IMR-90 (cell line): ENCODE results near the gene OR10W1. TPM values are rescaled to one million over a fixed set of nuclear protein-coding genes. Genes with fewer than 3 reads are reported as not detected.

Source experiments
- ATAC-seq: fragments of 200-7000 bp; cut with Tn5 transposase; 2 replicates; pipeline ENCODE4 v1.9.1; 2020; ENCODE audit warnings: low read depth, mild to moderate bottlenecking, moderate library complexity
- BruUV-seq: library from RNA; stranded (reverse); fragments of 400-500 nt; replicated peaks from 2 replicates; lab custom pipeline; 2021; lab: Mats Ljungman, UMichigan
- CTCF ChIA-PET: fragments of 300-600 bp; formaldehyde crosslinking; extraction: SDS; loops from one replicate; lab custom pipeline; 2021; ENCODE audit warnings: antibody characterized with exemption; lab: Yijun Ruan, JAX
- POLR2A ChIA-PET: fragments of 300-600 bp; sonication (Branson Sonifier 250); formaldehyde crosslinking; loops from one replicate; lab custom pipeline; 2022; ENCODE audit warnings: antibody characterized with exemption; ENCODE audit not compliant: unreplicated experiment; lab: Charles Lee
- DNase-seq: peaks from one replicate; pipeline ENCODE4 v3.0.0; 2013
- H2AFZ ChIP-seq: replicated peaks from 2 replicates; pipeline ENCODE3; 2013; ENCODE audit warnings: low read length, mild to moderate bottlenecking; ENCODE audit not compliant: poor library complexity
- H2AK5ac ChIP-seq: 2 replicates; pipeline ENCODE4 v1.6.1; 2013; ENCODE audit warnings: low read depth, low read length, inconsistent platforms
- H2AK9ac ChIP-seq: replicated peaks from 2 replicates; pipeline ENCODE3; 2013; ENCODE audit warnings: mild to moderate bottlenecking, low read depth, low read length, moderate library complexity; ENCODE audit not compliant: poor library complexity
- H2BK120ac ChIP-seq: 2 replicates; pipeline ENCODE4 v1.6.1; 2013; ENCODE audit warnings: low read depth, low read length, inconsistent platforms
- H2BK15ac ChIP-seq: 3 replicates; pipeline ENCODE4 v1.6.1; 2013; ENCODE audit warnings: low read depth, low read length, inconsistent platforms
- H2BK20ac ChIP-seq: 2 replicates; pipeline ENCODE4 v1.6.1; 2013; ENCODE audit warnings: low read depth, mild to moderate bottlenecking, inconsistent platforms, low read length, moderate library complexity
- H2BK5ac ChIP-seq: 2 replicates; pipeline ENCODE4 v1.6.1; 2013; ENCODE audit warnings: mild to moderate bottlenecking, low read depth, low read length, inconsistent platforms; ENCODE audit not compliant: poor library complexity, severe bottlenecking
- H3K14ac ChIP-seq: replicated peaks from 2 replicates; pipeline ENCODE4 v1.6.1; 2013; ENCODE audit warnings: low read depth, low read length, inconsistent platforms
- H3K18ac ChIP-seq: 2 replicates; pipeline ENCODE4 v1.6.1; 2013; ENCODE audit warnings: low read depth, low read length, control low read depth
- H3K23ac ChIP-seq: 2 replicates; pipeline ENCODE4 v1.6.1; 2013; ENCODE audit warnings: low read depth, low read length, inconsistent platforms
- H3K27ac ChIP-seq: 2 replicates; pipeline ENCODE4 v1.5.1; 2013; ENCODE audit warnings: mild to moderate bottlenecking, control low read depth, low read length; ENCODE audit not compliant: insufficient read depth
- H3K27me3 ChIP-seq: 2 replicates; pipeline ENCODE4 v1.6.1; 2013; ENCODE audit warnings: low read length; ENCODE audit not compliant: control insufficient read depth, insufficient read depth
- H3K36me3 ChIP-seq: 2 replicates; pipeline ENCODE4 v1.6.1; 2013; ENCODE audit warnings: low read length, mixed read lengths; ENCODE audit not compliant: control insufficient read depth, insufficient read depth
- H3K4ac ChIP-seq: 2 replicates; pipeline ENCODE4 v1.6.1; 2013; ENCODE audit warnings: low read depth, low read length, inconsistent platforms
- H3K4me1 ChIP-seq: 2 replicates; pipeline ENCODE4 v1.6.1; 2013; ENCODE audit warnings: low read length, mixed read lengths; ENCODE audit not compliant: control insufficient read depth, insufficient read depth
- H3K4me2 ChIP-seq: 2 replicates; pipeline ENCODE4 v1.6.1; 2013; ENCODE audit warnings: low read depth, mild to moderate bottlenecking, control low read depth, low read length, moderate library complexity
- H3K4me3 ChIP-seq: 2 replicates; pipeline ENCODE4 v1.5.1; 2013; ENCODE audit warnings: low read depth, mild to moderate bottlenecking, control low read depth, low read length, moderate library complexity; ENCODE audit not compliant: insufficient read depth
- H3K56ac ChIP-seq: 2 replicates; pipeline ENCODE4 v1.6.1; 2013; ENCODE audit warnings: low read length, inconsistent platforms; ENCODE audit not compliant: insufficient read depth; ENCODE audit errors: extremely low read depth
- H3K79me1 ChIP-seq, 2 experiments: 2 replicates each; pipeline ENCODE4 v1.6.1; 2013; ENCODE audit warnings: low read length in 2 of 2, inconsistent platforms in 1 of 2, low read depth in 1 of 2
- H3K9ac ChIP-seq: 2 replicates; pipeline ENCODE4 v1.6.1; 2013; ENCODE audit warnings: low read depth, low read length, control low read depth
- H3K9me1 ChIP-seq: 2 replicates; pipeline ENCODE4 v1.6.1; 2013; ENCODE audit warnings: low read length, inconsistent platforms; ENCODE audit not compliant: insufficient read depth
- H3K9me3 ChIP-seq: 2 replicates; pipeline ENCODE4 v1.6.1; 2013; ENCODE audit warnings: low read length; ENCODE audit not compliant: control insufficient read depth, insufficient read depth
- H4K20me1 ChIP-seq: 2 replicates; pipeline ENCODE4 v1.6.1; 2013; ENCODE audit warnings: low read length, inconsistent platforms; ENCODE audit not compliant: insufficient read depth
- H4K5ac ChIP-seq: 2 replicates; pipeline ENCODE4 v1.6.1; 2013; ENCODE audit warnings: mild to moderate bottlenecking, low read depth, low read length, control low read depth
- H4K8ac ChIP-seq, 2 experiments: 2 replicates each; pipeline ENCODE4 v1.6.1; 2013; ENCODE audit warnings: low read depth in 2 of 2, low read length in 2 of 2, control low read depth in 1 of 2, inconsistent platforms in 1 of 2
- H4K91ac ChIP-seq: 2 replicates; pipeline ENCODE4 v1.6.1; 2013; ENCODE audit warnings: low read depth, low read length, inconsistent platforms; ENCODE audit not compliant: insufficient read depth
- MAFK ChIP-seq: IDR thresholded peaks from 2 replicates; pipeline ENCODE4 v1.6.1; 2012; ENCODE audit warnings: low read depth, low read length, improper control_type of control experiment
- NFE2L2 ChIP-seq: fragments of 150-350 bp; IDR thresholded peaks from 2 replicates; pipeline ENCODE4 v1.6.1; 2016; ENCODE audit warnings: low read depth, mild to moderate bottlenecking, low read length
- RAD21 ChIP-seq: IDR thresholded peaks from 2 replicates; pipeline ENCODE4 v1.6.1; 2012; ENCODE audit warnings: low read length, improper control_type of control experiment
- RFX5 ChIP-seq: IDR thresholded peaks from 2 replicates; pipeline ENCODE4 v1.8.0; 2012; ENCODE audit warnings: low read depth, mild to moderate bottlenecking, low read length, moderate library complexity
- WGBS, 2 experiments: methylation state at CpG; one replicate each; pipeline versions ENCODE4 v1.1.5 to v1.1.7; 2013; ENCODE audit warnings: missing lambda C conversion rate in 2 of 2; ENCODE audit not compliant: insufficient read length in 1 of 2; ENCODE audit errors: extremely low coverage in 2 of 2; 5-methylcytosine and 5-hydroxymethylcytosine counted together
- dilution Hi-C: fragments of 300-500 bp; cut with HindIII; formaldehyde crosslinking; loops from one replicate; pipeline ENCODE4 v1.14.3; 2018; ENCODE audit warnings: low sequenced_read_pairs; ENCODE audit not compliant: unreplicated experiment
- in situ Hi-C: fragments of 300-500 bp; cut with MboI; formaldehyde crosslinking; loops from 3 replicates; pipeline ENCODE4 v1.14.3; 2019; ENCODE audit warnings: low sequenced_read_pairs, inconsistent platforms, mixed read lengths
- intact Hi-C: fragments of 100-400 bp; cut with micrococcal nuclease; formaldehyde crosslinking; loops from 2 replicates; pipeline ENCODE4 v1.10.0; 2022
- polyA plus RNA-seq, 3 experiments: library from polyadenylated mRNA; depleted of rRNA; stranded (reverse); fragments of >200 nt; gene quantifications; 2 replicates each; pipeline ENCODE4 v1.2.3, GENCODE V29; 2012; ENCODE audit warnings: low replicate concordance in 1 of 3
- total RNA-seq: library from RNA; depleted of rRNA; stranded (reverse); fragments of >200 nt; gene quantifications from 2 replicates; pipeline ENCODE4 v1.2.3, GENCODE V29; 2012
- TF ChIP-seq, protein P1 (sequence below): conservative IDR thresholded peaks from 2 replicates; pipeline ENCODE4 v1.5.1; 2012; ENCODE audit warnings: mild to moderate bottlenecking, low read depth, low read length, improper control_type of control experiment

The OR10W1 gene
- total and polyA plus RNA-seq, 2 of the 4 experiments (the other 2 are of a cell fraction) = not detected

DNA sequence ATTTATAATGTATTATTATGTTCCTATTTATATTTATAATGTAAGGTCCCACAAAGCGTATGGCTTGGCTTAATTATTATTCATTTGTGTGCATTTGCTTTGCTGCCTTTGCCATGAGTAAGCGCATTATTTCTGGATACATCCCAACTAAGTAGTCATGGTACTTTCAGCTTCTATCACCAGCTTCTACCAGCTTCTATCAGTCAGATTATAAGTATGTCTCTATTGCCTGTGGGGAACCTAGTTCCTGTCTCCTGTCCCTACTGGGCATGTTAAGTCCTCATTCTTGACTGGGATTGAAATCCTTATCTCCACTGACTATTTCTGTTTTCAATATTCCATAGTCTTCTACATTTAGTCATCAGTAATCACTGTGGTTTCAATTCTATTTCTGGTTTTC lies 33.5 kb upstream of the OR10W1 start:
- H2BK5ac ChIP-seq = peak overlapping the region; percentile 99
- no peaks in the 10 kb centered on the region for H3K36me3 ChIP-seq
- no peak overlapping the region for H4K5ac ChIP-seq
- no CpG with 5 or more reads among the region's 2 CpGs for WGBS, 2 experiments
- H3K4ac ChIP-seq = no peak overlapping the region
- H3K4me1 ChIP-seq = no peaks in the 10 kb centered on the region; the same call in 1 of the 2 replicates
- dilution Hi-C loops (no loop called here), intact Hi-C loops (no loop called here), in situ Hi-C loops (no loop called here)
- no peak overlapping the region for H2AK5ac ChIP-seq
- no peak overlapping the region for H3K14ac ChIP-seq
- no peak overlapping the region for H3K9ac ChIP-seq
- H3K27me3 ChIP-seq = no peaks in the 10 kb centered on the region
- H3K27ac ChIP-seq = no peak overlapping the region
- H2BK120ac ChIP-seq = peak overlapping the region; percentile 15; the same call in 1 of the 2 replicates
- peak overlapping the region in 1 of 2 experiments; percentile 6; a peak in 1 of 4 replicates for H4K8ac ChIP-seq
- no peaks in the 10 kb centered on the region for H3K9me1 ChIP-seq
- no peaks in the 10 kb centered on the region for H3K9me3 ChIP-seq
- no peak overlapping the region for H4K91ac ChIP-seq
- H3K56ac ChIP-seq = peak overlapping the region; percentile 36; the same call in 1 of the 2 replicates
- H3K18ac ChIP-seq = peak overlapping the region; percentile 44; the same call in 1 of the 2 replicates
- peak overlapping the region; percentile 16; the same call in 1 of the 2 replicates for H3K4me2 ChIP-seq
- no peak overlapping the region for H2AK9ac ChIP-seq
- no peaks in the 10 kb centered on the region for H4K20me1 ChIP-seq
- TF ChIP-seq RFX5 (no peak), MAFK (no peak), NFE2L2 (peak; percentile 26; the same call in 1 of the 2 replicates), RAD21 (no peak)
- TF ChIP-seq, protein P1, sequence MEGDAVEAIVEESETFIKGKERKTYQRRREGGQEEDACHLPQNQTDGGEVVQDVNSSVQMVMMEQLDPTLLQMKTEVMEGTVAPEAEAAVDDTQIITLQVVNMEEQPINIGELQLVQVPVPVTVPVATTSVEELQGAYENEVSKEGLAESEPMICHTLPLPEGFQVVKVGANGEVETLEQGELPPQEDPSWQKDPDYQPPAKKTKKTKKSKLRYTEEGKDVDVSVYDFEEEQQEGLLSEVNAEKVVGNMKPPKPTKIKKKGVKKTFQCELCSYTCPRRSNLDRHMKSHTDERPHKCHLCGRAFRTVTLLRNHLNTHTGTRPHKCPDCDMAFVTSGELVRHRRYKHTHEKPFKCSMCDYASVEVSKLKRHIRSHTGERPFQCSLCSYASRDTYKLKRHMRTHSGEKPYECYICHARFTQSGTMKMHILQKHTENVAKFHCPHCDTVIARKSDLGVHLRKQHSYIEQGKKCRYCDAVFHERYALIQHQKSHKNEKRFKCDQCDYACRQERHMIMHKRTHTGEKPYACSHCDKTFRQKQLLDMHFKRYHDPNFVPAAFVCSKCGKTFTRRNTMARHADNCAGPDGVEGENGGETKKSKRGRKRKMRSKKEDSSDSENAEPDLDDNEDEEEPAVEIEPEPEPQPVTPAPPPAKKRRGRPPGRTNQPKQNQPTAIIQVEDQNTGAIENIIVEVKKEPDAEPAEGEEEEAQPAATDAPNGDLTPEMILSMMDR = 0 out of 2 replicates have a peak, but pooled peaks have one; percentile 3
- no TSS peak for BruUV-seq
- peak overlapping the region; percentile 65; the same call in 1 of the 2 replicates for H3K23ac ChIP-seq
- no peak overlapping the region for H2AFZ ChIP-seq
- peak; percentile 84 for DNase-seq
- H3K4me3 ChIP-seq = no peak overlapping the region
- H2BK20ac ChIP-seq = peak overlapping the region; percentile 0; the same call in 1 of the 2 replicates
- peak; percentile 91 for ATAC-seq
- ChIA-PET POLR2A (no interaction called here), CTCF (interaction anchor here (0.5 kb wide), 1 partner anchor 19 kb away, joined by 3 read pairs; no protein-coding TSS in a partner anchor)
- no peaks in the 10 kb centered on the region for H3K79me1 ChIP-seq
- H2BK15ac ChIP-seq = no peak overlapping the region
